ENCODE results near the gene TIMM50. TPM values are rescaled to one million over a fixed set of nuclear protein-coding genes. Genes with fewer than 3 reads are reported as not detected.

The TIMM50 gene
- total RNA-seq, 1 donor from 2014 or later = 39.9 TPM

- Mint-ChIP-seq H3K27me3 (ENCODE audit: insufficient read depth, low read depth) (no peaks in the 10 kb centered on the region), H3K4me1 (no peaks in the 10 kb centered on the region), H3K9me3 (no peaks in the 10 kb centered on the region), H3K36me3 (peaks cover 42% of the 10 kb centered on the region), H3K4me3 (no peak overlapping the region), H3K27ac (no peak overlapping the region)
- Histone ChIP-seq H3K4me2 (no peak overlapping the region), H3K4me3 (no peak overlapping the region), H3K4me1 (no peaks in the 10 kb centered on the region), H3F3A (ENCODE audit: low read depth) (no peaks in the 10 kb centered on the region), H3K27me3 (no peaks in the 10 kb centered on the region), H3K9ac (no peak overlapping the region), H4K20me1 (ENCODE audit: low read depth) (peaks cover 7% of the 10 kb centered on the region), H3K36me3 (no peaks in the 10 kb centered on the region), H3K27ac (no peak overlapping the region), H3K9me3 (ENCODE audit: low read depth) (no peaks in the 10 kb centered on the region), H2AFZ (replicated peaks) (no peak overlapping the region), H3K79me2 (ENCODE audit: low read depth) (no peaks in the 10 kb centered on the region)
- no peak for TF ChIP-seq EZH2 (IDR thresholded peaks at IDR 0.05)
- no peak for TF ChIP-seq CTCF (IDR thresholded peaks at IDR 0.05)
- TF ChIP-seq EZH2phosphoT487 (IDR thresholded peaks at IDR 0.05) = no peak
- no peak for DNase-seq (ENCODE audit: low spot score)
Observed at GRCh38 chr19:39463403-39463802, 17.2 kb upstream of the TIMM50 start.

- Mint-ChIP-seq H3K4me1 (no peaks in the 10 kb centered on the region), H3K9me3 (no peaks in the 10 kb centered on the region), H3K36me3 (peaks cover 44% of the 10 kb centered on the region), H3K27me3 (ENCODE audit: insufficient read depth, low read depth) (peaks cover 2% of the 10 kb centered on the region), H3K4me3 (peak overlapping the region; percentile 10), H3K27ac (no peak overlapping the region)
- no peak overlapping the region for H3K4me3 ChIP-seq
- no peak overlapping the region for H3K9ac ChIP-seq
- H3K27ac ChIP-seq = no peak overlapping the region
- H4K20me1 ChIP-seq (ENCODE audit: low read depth) = peaks cover 7% of the 10 kb centered on the region
- H3K4me1 ChIP-seq = no peaks in the 10 kb centered on the region
- H3K9me3 ChIP-seq (ENCODE audit: low read depth) = no peaks in the 10 kb centered on the region
- no peaks in the 10 kb centered on the region for H3K79me2 ChIP-seq (ENCODE audit: low read depth)
- no peaks in the 10 kb centered on the region for H3K27me3 ChIP-seq
- no peaks in the 10 kb centered on the region for H3K36me3 ChIP-seq
- H3K4me2 ChIP-seq = no peak overlapping the region
- no peaks in the 10 kb centered on the region for H3F3A ChIP-seq (ENCODE audit: low read depth)
- DNase-seq (ENCODE audit: low spot score) = no peak
- no peak overlapping the region for H2AFZ ChIP-seq (replicated peaks)
- TF ChIP-seq CTCF (IDR thresholded peaks at IDR 0.05) (no peak), EZH2phosphoT487 (IDR thresholded peaks at IDR 0.05) (no peak)
Observed at GRCh38 chr19:39465956-39466747, 14.5 kb upstream of the TIMM50 start.

- H3K4me3 Mint-ChIP-seq = no peak overlapping the region
- H3K27me3 Mint-ChIP-seq (ENCODE audit: insufficient read depth, low read depth) = peaks cover 6% of the 10 kb centered on the region
- peaks cover 45% of the 10 kb centered on the region for H3K36me3 Mint-ChIP-seq
- Histone ChIP-seq H3K79me2 (ENCODE audit: low read depth) (no peaks in the 10 kb centered on the region), H3K4me2 (no peak overlapping the region), H3K36me3 (no peaks in the 10 kb centered on the region), H3K27ac (no peak overlapping the region), H3K27me3 (no peaks in the 10 kb centered on the region), H2AFZ (replicated peaks) (no peak overlapping the region), H3F3A (ENCODE audit: low read depth) (no peaks in the 10 kb centered on the region), H3K4me3 (no peak overlapping the region), H3K9me3 (ENCODE audit: low read depth) (no peaks in the 10 kb centered on the region), H4K20me1 (ENCODE audit: low read depth) (peaks cover 6% of the 10 kb centered on the region), H3K4me1 (no peaks in the 10 kb centered on the region), H3K9ac (no peak overlapping the region)
- H3K9me3 Mint-ChIP-seq = no peaks in the 10 kb centered on the region
- TF ChIP-seq CTCF (IDR thresholded peaks at IDR 0.05) (no peak), EZH2 (IDR thresholded peaks at IDR 0.05) (no peak), EZH2phosphoT487 (IDR thresholded peaks at IDR 0.05) (no peak)
- H3K27ac Mint-ChIP-seq = no peak overlapping the region
- H3K4me1 Mint-ChIP-seq = no peaks in the 10 kb centered on the region
- no peak for DNase-seq (ENCODE audit: low spot score)
Observed at GRCh38 chr19:39467941-39468340, 12.7 kb upstream of the TIMM50 start.

All from neural progenitor cell (in vitro differentiated cells).